Neural cell (in vitro differentiated cells): Measurements from ENCODE around the gene FRZB. TPM values are rescaled to one million over a fixed set of nuclear protein-coding genes. Genes with fewer than 3 reads are reported as not detected.

Experiments used
- H2AFZ ChIP-seq: fragments of 200-600, 300-800 bp; sonication (generic), shearing (Covaris generic); 2 replicates; pipeline ENCODE4 v1.6.0; 2014; ENCODE audit warnings: low read depth, mild to moderate bottlenecking, antibody characterized with exemption, low read length, moderate library complexity
- H3F3A ChIP-seq: fragments of 200-600 bp; shearing (Covaris generic); 2 replicates; pipeline ENCODE4 v1.6.1; 2016; ENCODE audit warnings: mild to moderate bottlenecking, moderate library complexity, mixed read lengths, antibody characterized with exemption, low read length; ENCODE audit not compliant: insufficient read depth, poor library complexity, severe bottlenecking
- H3K27ac ChIP-seq: fragments of 200-600, 300-800 bp; sonication (generic), shearing (Covaris generic); 2 replicates; pipeline ENCODE4 v1.5.1; 2014; ENCODE audit warnings: mild to moderate bottlenecking, low read length, moderate library complexity
- H3K27me3 ChIP-seq: fragments of 300-800, 200-600 bp; sonication (generic), shearing (Covaris generic); 2 replicates; pipeline ENCODE4 v1.6.0; 2014; ENCODE audit warnings: mild to moderate bottlenecking, low read depth, low read length, moderate library complexity; ENCODE audit not compliant: insufficient read depth
- H3K36me3 ChIP-seq: fragments of 300-800, 200-600 bp; sonication (generic), shearing (Covaris generic); 2 replicates; pipeline ENCODE4 v1.5.1; 2014; ENCODE audit warnings: mild to moderate bottlenecking, antibody characterized with exemption, low read length, moderate library complexity; ENCODE audit not compliant: insufficient read depth
- H3K4me2 ChIP-seq: fragments of 300-800, 200-600 bp; sonication (generic), shearing (Covaris generic); 2 replicates; pipeline ENCODE4 v1.6.0; 2014; ENCODE audit warnings: mild to moderate bottlenecking, low read length
- H3K4me3 ChIP-seq: fragments of 300-800, 200-600 bp; sonication (generic), shearing (Covaris generic); 2 replicates; pipeline ENCODE4 v1.5.1; 2014; ENCODE audit warnings: mild to moderate bottlenecking, low read length, moderate library complexity
- H3K79me2 ChIP-seq: fragments of 200-600 bp; shearing (Covaris generic); replicated peaks from 2 replicates; pipeline ENCODE4 v1.6.0; 2014; ENCODE audit warnings: mild to moderate bottlenecking, low read length, moderate library complexity; ENCODE audit not compliant: insufficient read depth
- H3K9ac ChIP-seq: fragments of 300-800, 200-600 bp; sonication (generic), shearing (Covaris generic); 2 replicates; pipeline ENCODE4 v1.6.1; 2016; ENCODE audit warnings: mild to moderate bottlenecking, low read length, mixed read lengths
- H3K9me2 ChIP-seq: fragments of 200-600 bp; shearing (Covaris generic); 2 replicates; pipeline ENCODE4 v1.6.1; 2016; ENCODE audit warnings: mild to moderate bottlenecking, low read length, mixed read lengths; ENCODE audit not compliant: insufficient read depth
- H3K9me3 ChIP-seq: fragments of 200-600, 300-800 bp; sonication (generic), shearing (Covaris generic); 2 replicates; pipeline ENCODE4 v1.6.1; 2016; ENCODE audit warnings: mild to moderate bottlenecking, mixed run types, low read length, moderate library complexity, mixed read lengths
- H4K20me1 ChIP-seq: fragments of 200-600 bp; shearing (Covaris generic); 2 replicates; pipeline ENCODE4 v1.6.1; 2016; ENCODE audit warnings: mild to moderate bottlenecking, mixed run types; ENCODE audit not compliant: insufficient read depth
- EP300 ChIP-seq: fragments of 450-650 bp; conservative IDR thresholded peaks from 2 replicates; pipeline ENCODE4 v1.6.1; 2014; ENCODE audit warnings: antibody characterized with exemption, mild to moderate bottlenecking, moderate library complexity; ENCODE audit not compliant: poor library complexity, severe bottlenecking
- EZH2 ChIP-seq: fragments of 200-600, 300-800 bp; shearing (Covaris generic), sonication (generic); IDR thresholded peaks from 2 replicates; pipeline ENCODE4 v1.6.1; 2014; ENCODE audit warnings: antibody characterized with exemption, low read length, borderline replicate concordance, mild to moderate bottlenecking; ENCODE audit not compliant: insufficient read depth, poor library complexity, severe bottlenecking
- MXI1 ChIP-seq: fragments of 450-650 bp; conservative IDR thresholded peaks from 2 replicates; pipeline ENCODE4 v1.6.1; 2014; ENCODE audit warnings: antibody characterized with exemption, mild to moderate bottlenecking; ENCODE audit not compliant: poor library complexity, severe bottlenecking
- POLR2AphosphoS5 ChIP-seq: IDR thresholded peaks from 2 replicates; pipeline ENCODE4 v1.6.1; 2012
- RAD21 ChIP-seq: fragments of 450-650 bp; conservative IDR thresholded peaks from 2 replicates; pipeline ENCODE4 v1.6.1; 2014; ENCODE audit warnings: antibody characterized with exemption, mild to moderate bottlenecking, moderate library complexity
- SMC3 ChIP-seq: fragments of 450-650 bp; conservative IDR thresholded peaks from 2 replicates; pipeline ENCODE4 v1.6.1; 2014; ENCODE audit warnings: antibody characterized with exemption, mild to moderate bottlenecking, moderate library complexity; ENCODE audit not compliant: poor library complexity
- TAF1 ChIP-seq: IDR thresholded peaks from 2 replicates; pipeline ENCODE4 v1.6.1; 2012; ENCODE audit warnings: low read depth
- polyA plus RNA-seq: library from polyadenylated mRNA; depleted of rRNA; stranded (reverse); fragments of >200 nt; gene quantifications from 2 replicates; pipeline ENCODE4 v1.2.3, GENCODE V29; 2014
- TF ChIP-seq, protein P1 (sequence below): fragments of 450-650 bp; IDR thresholded peaks from 2 replicates; pipeline ENCODE4 v1.5.1; 2014; ENCODE audit warnings: antibody characterized with exemption, mild to moderate bottlenecking, moderate library complexity; ENCODE audit not compliant: poor library complexity, severe bottlenecking
- TF ChIP-seq, protein P2 (sequence below): IDR thresholded peaks from 2 replicates; pipeline ENCODE4 v1.6.1; 2012; ENCODE audit warnings: borderline replicate concordance

Gene FRZB
- polyA plus RNA-seq, 1 donor from 2014 or later, result 3.5 TPM

DNA sequence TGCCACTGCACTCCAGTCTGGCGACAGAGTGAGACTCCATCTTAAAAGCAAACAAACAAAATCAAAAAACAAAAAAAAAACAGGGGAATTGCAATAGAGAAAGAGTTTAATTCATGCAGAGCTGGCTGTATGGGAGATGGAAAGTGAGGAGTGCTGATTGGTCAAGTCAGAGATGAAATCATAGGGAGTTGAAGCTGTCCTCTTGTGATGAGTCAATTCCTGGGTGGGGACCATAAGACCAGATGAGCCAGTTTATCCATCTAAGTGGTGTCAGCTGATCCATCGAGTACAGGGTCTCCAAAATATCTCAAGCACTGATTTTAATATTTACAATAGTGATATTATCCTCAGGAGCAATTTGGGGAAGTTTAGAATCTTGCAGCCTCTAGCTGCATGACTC is 45.3 kb downstream of the FRZB start:
- no peak overlapping the region for H3K4me2 ChIP-seq
- no peak overlapping the region for H3K9ac ChIP-seq
- no peaks in the 10 kb centered on the region for H3K9me2 ChIP-seq
- H3K36me3 ChIP-seq, result no peaks in the 10 kb centered on the region
- H3K4me3 ChIP-seq, result no peak overlapping the region
- TF ChIP-seq POLR2AphosphoS5 (no peak), TAF1 (no peak), EZH2 (no peak), SMC3 (no peak)
- TF ChIP-seq, protein P1, sequence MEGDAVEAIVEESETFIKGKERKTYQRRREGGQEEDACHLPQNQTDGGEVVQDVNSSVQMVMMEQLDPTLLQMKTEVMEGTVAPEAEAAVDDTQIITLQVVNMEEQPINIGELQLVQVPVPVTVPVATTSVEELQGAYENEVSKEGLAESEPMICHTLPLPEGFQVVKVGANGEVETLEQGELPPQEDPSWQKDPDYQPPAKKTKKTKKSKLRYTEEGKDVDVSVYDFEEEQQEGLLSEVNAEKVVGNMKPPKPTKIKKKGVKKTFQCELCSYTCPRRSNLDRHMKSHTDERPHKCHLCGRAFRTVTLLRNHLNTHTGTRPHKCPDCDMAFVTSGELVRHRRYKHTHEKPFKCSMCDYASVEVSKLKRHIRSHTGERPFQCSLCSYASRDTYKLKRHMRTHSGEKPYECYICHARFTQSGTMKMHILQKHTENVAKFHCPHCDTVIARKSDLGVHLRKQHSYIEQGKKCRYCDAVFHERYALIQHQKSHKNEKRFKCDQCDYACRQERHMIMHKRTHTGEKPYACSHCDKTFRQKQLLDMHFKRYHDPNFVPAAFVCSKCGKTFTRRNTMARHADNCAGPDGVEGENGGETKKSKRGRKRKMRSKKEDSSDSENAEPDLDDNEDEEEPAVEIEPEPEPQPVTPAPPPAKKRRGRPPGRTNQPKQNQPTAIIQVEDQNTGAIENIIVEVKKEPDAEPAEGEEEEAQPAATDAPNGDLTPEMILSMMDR, result no peak
- TF ChIP-seq, protein P2, sequence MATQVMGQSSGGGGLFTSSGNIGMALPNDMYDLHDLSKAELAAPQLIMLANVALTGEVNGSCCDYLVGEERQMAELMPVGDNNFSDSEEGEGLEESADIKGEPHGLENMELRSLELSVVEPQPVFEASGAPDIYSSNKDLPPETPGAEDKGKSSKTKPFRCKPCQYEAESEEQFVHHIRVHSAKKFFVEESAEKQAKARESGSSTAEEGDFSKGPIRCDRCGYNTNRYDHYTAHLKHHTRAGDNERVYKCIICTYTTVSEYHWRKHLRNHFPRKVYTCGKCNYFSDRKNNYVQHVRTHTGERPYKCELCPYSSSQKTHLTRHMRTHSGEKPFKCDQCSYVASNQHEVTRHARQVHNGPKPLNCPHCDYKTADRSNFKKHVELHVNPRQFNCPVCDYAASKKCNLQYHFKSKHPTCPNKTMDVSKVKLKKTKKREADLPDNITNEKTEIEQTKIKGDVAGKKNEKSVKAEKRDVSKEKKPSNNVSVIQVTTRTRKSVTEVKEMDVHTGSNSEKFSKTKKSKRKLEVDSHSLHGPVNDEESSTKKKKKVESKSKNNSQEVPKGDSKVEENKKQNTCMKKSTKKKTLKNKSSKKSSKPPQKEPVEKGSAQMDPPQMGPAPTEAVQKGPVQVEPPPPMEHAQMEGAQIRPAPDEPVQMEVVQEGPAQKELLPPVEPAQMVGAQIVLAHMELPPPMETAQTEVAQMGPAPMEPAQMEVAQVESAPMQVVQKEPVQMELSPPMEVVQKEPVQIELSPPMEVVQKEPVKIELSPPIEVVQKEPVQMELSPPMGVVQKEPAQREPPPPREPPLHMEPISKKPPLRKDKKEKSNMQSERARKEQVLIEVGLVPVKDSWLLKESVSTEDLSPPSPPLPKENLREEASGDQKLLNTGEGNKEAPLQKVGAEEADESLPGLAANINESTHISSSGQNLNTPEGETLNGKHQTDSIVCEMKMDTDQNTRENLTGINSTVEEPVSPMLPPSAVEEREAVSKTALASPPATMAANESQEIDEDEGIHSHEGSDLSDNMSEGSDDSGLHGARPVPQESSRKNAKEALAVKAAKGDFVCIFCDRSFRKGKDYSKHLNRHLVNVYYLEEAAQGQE, result no peak
- H4K20me1 ChIP-seq, result no peaks in the 10 kb centered on the region
- H2AFZ ChIP-seq, result no peak overlapping the region
- H3F3A ChIP-seq, result no peaks in the 10 kb centered on the region
- no peaks in the 10 kb centered on the region for H3K27me3 ChIP-seq
- H3K27ac ChIP-seq, result no peak overlapping the region
- H3K9me3 ChIP-seq, result no peaks in the 10 kb centered on the region
- H3K79me2 ChIP-seq, result no peaks in the 10 kb centered on the region

DNA sequence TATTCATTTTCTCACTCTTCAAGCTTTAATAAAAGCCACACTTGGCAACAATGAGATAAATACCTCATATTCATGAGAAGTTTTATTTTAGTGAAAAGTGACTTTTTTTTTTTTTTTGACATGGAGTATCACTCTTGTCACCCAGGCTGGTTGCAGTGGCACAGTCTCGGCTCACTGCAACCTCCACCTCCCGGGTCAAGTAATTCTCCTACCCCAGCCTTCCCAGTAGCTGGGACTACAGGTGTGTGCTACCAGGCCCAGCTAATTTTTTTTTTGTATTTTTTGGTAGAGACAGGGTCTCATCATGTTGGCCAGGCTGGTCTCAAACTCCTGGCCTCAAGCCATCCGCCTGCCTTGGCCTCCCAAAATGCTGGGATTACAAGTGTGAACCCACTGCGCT is 47.0 kb downstream of the FRZB start:
- H2AFZ ChIP-seq, result no peak overlapping the region
- TF ChIP-seq TAF1, result no peak
- TF ChIP-seq EZH2, result no peak
- TF ChIP-seq RAD21, result no peak
- TF ChIP-seq, protein P1, result no peak
- no peak for TF ChIP-seq EP300
- no peak for TF ChIP-seq SMC3
- TF ChIP-seq, protein P2, result no peak
- TF ChIP-seq MXI1, result no peak
- no peak for TF ChIP-seq POLR2AphosphoS5
- H4K20me1 ChIP-seq, result no peaks in the 10 kb centered on the region
- no peaks in the 10 kb centered on the region for H3K36me3 ChIP-seq
- H3K27me3 ChIP-seq, result no peaks in the 10 kb centered on the region
- H3K4me3 ChIP-seq, result no peak overlapping the region
- H3K27ac ChIP-seq, result no peak overlapping the region
- no peaks in the 10 kb centered on the region for H3K9me3 ChIP-seq
- no peaks in the 10 kb centered on the region for H3K9me2 ChIP-seq
- H3K79me2 ChIP-seq, result no peaks in the 10 kb centered on the region
- no peak overlapping the region for H3K9ac ChIP-seq
- H3K4me2 ChIP-seq, result no peak overlapping the region
- no peaks in the 10 kb centered on the region for H3F3A ChIP-seq
